HG03175 (cell line): ENCODE measurements around the gene NHLH1.
"Not testable (repeated sequence)": the region's sequence is repeated elsewhere in the genome, so short reads cannot be mapped to it uniquely, and the experiment has no call there.

Source experiments
- ATAC-seq: cut with Tn5 transposase; IDR thresholded peaks from one replicate; pipeline ENCODE4 v1.9.1; 2021; ENCODE audit warnings: mild to moderate bottlenecking, moderate library complexity; ENCODE audit not compliant: unreplicated experiment

The NHLH1 gene

DNA sequence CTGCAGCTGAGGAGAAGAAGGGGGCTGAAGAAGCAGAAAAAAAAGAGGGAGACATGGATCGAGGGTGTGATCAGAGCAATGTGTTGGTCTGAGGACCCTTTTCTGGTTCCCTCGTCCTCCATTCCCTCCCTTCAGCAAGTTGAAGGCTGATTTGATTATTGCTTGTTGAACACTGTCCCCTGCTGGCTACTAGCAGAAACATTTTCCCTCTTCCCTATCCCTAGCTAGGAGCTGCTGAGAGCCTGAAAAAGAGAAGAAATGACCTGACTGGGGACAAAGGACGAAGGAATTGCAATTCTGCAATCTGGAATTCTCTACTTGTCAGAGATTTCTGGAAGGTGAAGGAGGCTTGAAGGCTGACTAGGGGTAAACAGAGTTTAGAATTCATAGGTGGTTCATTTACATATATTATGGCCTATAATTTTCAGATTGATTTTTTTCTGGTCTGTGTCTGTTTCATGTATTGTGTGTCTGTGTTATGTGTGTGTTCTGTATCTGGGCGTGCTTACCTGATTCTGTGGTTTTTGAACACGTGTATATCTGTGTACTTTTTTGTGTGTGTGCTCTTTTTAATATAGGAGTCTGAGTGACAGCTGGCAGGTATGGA lies 9.8 kb downstream of the NHLH1 start:
- ATAC-seq = no peak

DNA sequence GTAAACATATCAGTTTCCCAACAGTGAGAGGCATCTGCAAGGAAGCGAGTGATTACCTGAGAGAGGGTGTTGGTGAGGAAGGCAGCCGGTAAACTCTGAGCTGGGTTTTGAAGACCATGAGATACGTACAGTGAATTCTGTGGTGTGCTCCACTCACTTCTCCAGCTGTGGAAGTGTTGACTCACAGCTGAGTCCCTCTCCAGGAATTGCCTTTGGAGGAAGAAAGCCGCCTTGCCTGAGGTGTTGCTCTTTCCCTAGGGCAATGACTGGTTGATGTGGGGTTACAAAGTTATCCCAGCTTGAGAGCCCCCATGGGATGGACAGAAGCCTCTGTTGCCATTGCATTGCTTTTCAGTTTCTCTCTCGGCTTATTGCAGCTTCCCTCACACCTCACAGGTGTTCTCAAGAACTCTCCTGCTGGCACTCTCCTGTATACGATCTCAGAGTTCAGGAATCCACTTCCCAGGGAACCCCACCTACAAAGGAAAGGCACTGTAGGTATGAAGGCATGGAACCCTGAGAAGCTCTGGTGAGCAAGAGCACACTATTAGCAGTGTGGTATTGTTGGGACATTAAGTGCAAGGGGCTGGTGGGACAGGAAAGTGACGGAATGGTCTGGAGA lies 10.8 kb downstream of the NHLH1 start:
- no peak for ATAC-seq

DNA sequence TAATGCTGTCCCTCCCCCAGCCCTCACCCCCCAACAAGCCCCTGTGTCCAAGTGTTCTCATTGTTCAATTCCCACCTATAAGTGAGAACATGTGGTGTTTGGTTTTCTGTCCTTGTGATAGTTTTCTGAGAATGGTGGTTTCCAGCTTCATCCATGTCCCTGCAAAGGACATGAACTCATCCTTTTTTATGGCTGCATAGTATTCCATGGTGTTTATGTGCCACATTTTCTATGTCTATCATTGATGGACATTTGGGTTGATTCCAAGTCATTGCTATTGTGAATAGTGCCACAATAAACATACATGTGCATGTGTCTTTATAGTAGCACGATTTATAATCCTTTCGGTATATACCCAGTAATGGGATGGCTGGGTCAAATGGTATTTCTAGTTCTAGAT lies 17.9 kb downstream of the NHLH1 start:
- not testable (repeated sequence) for ATAC-seq

DNA sequence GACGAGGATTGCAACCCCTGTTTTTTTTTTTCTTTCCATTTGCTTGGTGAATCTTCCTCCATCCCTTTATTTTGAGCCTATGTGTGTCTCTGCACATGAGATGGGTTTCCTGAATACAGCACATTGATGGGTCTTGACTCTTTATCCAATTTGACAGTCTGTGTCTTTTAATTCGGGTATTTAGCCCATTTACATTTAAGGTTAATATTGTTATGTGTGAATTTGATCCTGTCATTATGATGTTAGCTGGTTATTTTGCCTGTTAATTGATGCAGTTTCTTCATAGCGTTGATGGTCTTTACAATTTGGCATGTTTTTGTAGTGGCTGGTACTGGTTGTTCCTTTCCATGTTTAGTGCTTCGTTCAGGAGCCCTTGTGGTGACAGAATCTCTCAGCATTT lies 21.5 kb downstream of the NHLH1 start:
- not testable (repeated sequence) for ATAC-seq

DNA sequence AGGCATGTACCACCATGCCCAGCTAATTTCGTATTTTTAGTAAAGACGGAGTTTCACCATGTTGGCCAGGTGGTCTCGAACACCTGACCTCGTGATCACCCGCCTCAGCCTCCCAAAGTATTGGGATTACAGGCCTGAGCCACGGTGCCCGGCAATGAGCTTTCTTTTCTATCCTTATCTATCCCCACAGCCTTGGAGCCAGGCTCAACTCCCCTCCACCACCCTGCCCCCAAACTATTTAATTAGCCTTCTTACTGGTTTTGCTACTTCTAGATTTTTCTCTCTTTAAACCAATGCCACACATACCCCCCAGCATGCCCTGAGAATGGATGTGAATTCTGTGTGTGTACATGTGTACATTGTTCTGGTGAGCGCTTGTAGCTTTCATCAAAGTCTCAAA lies 27.8 kb downstream of the NHLH1 start:
- ATAC-seq = no peak

DNA sequence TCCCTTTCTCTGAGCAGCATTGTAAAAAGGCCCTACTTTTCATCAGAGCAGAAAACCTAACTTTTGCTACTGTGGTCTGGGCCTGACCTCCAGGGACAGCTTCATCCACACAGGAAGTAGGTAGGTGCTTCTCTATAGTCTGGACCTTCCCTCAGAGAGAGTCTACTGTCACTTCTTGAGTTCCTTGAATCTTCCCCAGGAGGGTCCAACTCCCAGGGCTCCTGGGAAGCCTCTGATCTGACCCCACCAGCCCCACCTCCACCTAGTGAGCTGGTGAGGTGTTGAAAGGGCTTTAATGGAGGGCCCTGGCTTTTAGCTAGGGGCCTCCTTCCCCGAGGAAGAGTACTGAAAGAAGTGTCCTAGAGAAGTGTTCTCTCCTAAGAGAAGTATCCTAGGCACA lies 30.8 kb downstream of the NHLH1 start:
- ATAC-seq = no peak

DNA sequence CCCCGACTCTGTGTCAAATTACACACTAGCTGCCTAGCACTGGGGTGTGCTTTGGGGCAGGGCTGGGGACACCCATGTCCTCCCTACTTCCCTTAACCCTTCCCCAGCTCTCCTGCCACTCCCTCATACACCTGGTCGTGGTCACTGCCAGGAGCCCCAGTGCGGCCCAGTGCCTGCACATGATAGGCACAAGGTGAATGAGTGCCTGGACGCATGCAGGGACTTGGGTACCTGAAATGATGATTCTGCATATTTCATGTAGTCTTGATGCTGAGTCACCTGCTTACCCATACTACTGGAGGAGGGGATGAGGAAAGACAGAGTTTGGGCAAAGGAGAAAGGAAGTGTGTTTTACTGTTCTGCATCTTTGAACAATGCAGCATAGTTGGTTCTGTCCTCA lies 32.0 kb downstream of the NHLH1 start:
- ATAC-seq = no peak

DNA sequence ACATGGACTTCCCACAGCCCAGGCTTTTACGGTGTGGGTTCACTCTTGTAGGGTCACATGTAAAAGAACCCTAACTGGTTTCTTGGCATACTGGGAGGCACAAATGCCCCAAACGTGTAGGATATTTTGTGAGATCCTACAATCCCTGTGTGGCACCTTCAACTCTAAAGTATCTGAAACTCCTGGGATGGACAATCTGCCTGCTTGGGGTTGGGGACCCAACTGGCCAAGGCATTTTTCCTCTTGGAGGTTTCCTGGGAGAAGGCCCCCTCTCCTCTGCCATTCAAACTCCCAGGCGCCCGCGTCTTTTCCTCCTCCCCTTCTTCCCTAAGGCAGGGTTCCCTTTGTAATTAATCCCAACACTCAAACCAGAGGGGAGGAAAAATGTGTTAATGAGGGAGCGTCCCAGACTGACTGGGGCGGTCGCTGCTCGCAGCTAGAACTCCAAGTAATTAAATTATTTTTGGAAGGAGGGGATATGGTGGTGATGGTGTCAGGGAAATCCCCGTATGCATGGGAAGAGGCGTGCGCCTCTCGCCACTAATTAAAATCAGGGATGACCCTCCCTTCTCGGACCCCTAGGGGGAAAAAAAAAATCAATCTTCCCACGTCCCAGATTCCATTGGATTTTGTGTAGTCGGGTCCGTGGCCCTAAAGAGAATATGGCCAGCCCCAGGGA lies 32.8 kb downstream of the NHLH1 start:
- no peak for ATAC-seq

DNA sequence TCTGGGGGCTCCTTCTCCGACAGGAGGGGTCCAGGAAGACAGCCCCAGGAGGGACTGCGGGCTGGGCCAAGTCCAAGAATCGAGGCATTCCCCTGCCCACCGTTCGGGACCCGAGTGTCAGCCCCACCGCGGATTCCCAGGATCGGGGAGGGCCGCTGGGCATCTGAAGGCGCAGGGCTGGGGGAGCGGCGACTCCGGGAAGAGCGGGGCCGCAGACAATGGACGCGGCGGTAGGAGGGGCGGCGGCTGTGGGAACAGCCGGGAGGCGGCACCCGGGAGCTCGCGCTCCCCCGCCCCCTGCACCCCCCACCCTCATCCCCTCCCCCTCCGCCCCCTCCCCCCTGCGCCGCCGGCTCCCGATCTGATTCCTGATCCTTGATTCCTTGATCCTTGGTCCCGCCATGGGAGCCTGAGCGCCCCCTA lies 33.4 kb downstream of the NHLH1 start, which contains the start of gene VANGL2:
Gene VANGL2, plus strand, starts transcription at position 342 of the 423 bp plus-strand sequence. CDS start 15,274 bp downstream, outside the sequence.
- no peak for ATAC-seq

DNA sequence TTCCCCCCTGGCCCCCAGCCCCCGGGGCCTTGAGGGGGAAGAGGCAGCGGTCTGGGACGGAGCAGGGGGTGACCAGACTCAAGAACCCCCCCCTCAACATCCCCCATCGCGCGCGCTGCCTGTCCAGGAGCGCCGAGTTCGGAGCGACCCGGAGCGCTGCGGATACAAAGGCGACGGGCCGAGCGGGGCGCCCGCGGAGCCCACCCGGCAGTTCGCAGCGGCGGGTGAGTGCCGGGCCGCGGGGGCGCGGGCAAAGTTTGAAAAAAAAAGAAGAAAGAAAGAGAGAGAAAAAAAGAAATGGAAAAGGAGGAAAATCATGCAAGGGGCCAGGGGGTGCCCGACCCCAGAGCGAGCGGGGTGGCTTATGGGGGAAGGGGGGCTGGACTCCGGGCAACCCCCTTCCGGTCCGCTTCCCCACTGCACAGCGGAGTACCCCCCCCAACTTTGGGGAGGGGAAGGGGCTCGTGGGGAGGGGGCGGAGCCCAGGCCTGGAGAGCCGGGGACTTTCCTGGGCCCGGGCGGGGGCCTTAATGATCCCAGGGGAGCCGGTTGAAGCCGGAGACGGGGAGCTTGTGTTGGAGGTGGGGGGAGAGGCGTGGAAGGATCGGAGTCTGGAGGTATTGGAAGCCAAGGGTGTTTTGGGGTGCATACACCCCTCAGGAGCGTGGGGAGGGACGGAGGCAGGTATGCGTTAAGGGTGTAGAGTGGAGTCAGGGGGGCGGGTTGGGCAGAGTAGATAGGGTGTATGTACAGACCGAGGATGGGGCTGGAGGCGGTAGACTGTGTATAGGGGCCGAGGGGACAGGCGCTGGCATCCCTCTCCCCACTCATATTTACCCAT lies 34.0 kb downstream of the NHLH1 start:
- ATAC-seq = no peak

DNA sequence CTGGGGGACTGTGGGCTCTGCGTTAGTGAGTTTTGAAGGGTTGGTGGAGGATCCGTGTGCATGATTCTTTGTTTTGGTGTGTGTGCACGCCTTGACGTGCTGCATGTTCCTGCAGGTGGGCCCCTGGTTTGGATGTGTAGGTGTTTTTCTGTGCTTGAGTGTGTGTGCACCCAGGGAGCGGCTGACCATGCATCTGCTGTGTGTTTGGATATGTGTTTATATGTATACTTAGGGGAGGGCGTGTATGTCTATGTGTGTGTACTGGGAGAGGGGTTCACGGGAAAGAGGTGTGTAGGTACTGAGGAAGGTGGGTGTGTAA lies 34.6 kb downstream of the NHLH1 start:
- no peak for ATAC-seq

DNA sequence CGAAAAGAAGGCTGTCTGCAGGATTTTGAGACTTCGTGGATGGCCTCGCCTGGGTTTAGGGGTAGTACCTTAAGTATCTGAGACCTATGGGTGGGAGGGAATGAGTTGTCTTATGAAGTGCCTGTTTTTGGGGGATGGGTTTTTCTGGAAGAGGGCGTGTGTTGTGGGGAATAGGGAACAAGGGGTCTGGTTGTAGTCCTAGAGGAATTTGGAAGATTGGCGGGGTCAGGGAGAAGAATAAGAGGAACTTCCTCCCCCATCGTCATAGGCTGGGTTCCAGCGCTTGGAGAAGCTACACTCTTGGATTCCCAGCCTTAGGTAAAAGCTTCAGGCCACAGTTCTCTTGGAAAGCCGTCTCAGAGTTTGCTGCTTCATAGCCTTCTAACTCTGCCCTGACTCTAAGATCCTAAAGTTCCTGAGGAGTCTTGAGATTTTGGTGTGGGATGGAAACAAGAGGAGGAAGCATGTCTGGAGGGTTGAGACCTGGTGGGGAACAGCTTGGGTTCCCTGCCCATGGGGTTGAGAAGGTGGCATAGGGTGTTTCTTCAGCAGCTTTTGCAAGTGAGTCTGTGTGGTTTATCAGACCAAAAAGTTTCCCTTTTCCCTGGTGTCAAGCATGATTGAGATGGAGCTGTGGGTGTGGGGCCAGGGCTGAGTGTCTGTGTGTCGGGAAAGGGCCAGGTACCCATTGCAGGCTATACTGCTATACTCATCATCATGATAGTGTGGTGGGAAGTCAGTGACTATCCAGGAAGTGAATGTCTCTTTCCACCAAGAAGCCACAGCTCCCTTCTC lies 35.3 kb downstream of the NHLH1 start:
- ATAC-seq = no peak

DNA sequence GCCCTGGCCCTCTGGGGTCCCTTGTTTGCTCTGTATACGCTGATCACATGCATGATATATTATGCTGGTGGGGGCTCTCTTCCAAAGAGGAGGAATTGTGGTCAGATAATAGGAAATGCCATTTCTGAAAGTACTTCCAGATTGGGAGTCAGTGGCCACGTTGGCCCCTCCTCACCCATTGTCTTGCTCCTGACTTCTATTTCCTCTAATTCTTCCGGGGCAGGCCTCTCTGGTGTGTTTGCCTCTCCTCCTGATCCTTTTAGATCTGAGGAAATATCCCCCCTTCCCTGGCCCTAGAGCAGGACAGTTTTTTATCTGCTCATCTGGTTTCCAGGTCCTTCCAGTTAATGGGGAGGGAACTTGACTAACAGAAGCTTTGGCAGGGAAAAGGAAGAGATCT lies 36.4 kb downstream of the NHLH1 start:
- no peak for ATAC-seq

DNA sequence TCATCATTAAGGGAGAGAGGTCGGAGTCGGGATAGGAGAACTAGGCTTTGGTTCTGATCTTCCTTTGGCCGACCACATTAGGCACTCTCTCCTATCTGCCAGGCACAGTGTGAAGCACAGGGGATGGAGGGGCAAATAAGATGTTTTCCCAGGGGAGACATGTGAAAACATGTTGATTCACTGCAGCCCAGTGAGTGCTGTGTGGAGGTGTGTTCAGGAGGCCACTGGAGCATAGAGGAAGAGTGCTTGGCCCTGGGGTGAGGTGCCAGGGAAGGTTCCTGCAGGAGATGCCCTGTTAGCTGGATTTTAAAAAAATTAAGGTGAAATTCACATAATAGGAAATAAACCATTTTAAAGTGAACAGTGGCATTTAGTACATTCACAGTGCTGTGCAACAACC lies 37.2 kb downstream of the NHLH1 start:
- ATAC-seq = no peak

DNA sequence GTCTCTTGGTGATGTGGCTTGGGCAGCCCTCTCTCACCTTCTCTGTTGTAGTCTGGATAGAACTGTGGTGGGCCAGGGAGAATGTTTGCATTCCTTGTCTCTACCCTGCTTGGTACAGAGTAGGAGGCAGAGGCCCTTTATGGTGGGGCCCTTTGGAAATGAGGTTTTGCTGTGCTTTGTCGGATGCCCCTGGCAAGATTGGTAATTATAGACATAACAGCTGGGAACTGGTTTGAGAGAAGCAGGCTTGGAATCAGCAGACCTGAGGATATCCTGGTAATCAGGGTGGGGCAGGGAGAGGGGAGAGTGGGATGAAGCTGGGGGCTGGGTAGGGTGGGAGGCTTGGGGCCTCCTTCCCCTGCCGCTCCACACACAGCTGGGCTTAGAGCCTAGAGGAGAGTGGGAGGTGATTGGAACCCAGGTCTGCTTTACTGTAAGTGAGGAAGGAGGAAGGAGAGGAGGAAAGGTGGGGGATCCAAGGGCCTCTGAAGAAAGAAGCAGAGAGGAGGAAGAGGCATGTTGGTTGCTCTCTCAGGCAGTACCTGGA lies 38.5 kb downstream of the NHLH1 start:
- ATAC-seq = no peak

DNA sequence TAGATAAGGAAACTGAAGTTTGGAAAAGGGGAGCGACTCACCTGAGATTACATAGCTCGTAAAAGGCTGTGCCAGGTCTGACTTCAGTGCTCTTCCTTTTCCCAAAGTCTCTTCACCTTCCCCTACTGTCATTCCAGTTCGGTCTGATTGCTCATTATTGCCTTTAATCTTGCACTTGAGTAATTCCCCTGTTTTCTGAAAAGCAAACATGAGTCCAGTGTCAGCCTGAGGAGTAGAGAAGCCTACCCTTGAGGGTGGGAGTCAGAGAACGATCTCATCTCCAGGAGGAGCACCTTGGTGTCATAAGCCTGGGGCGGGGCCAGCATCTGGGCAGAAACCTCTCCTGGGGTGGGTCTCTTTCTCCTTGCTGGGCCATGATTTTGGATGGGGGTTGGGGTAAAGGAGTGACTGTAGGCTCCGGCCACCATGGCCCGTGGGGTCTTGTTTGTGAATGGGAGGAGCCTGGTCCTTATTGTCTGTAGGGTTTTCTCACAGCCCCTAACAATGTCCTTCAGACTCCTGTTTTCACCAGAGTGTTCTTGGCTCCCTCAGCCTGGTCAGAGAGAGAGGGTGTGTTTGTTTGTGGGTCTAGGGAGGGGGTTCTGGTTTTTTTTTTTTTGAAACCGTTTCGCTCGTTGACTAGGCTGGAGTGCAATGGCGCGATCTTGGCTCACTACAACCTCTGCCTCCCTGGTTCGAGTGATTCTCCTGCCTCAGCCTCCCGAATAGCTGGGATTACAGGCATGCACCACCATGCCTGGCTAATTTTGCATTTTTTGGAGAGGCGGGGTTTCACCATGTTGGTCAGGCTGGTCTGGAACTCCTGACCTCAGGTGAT lies 39.5 kb downstream of the NHLH1 start:
- no peak for ATAC-seq

DNA sequence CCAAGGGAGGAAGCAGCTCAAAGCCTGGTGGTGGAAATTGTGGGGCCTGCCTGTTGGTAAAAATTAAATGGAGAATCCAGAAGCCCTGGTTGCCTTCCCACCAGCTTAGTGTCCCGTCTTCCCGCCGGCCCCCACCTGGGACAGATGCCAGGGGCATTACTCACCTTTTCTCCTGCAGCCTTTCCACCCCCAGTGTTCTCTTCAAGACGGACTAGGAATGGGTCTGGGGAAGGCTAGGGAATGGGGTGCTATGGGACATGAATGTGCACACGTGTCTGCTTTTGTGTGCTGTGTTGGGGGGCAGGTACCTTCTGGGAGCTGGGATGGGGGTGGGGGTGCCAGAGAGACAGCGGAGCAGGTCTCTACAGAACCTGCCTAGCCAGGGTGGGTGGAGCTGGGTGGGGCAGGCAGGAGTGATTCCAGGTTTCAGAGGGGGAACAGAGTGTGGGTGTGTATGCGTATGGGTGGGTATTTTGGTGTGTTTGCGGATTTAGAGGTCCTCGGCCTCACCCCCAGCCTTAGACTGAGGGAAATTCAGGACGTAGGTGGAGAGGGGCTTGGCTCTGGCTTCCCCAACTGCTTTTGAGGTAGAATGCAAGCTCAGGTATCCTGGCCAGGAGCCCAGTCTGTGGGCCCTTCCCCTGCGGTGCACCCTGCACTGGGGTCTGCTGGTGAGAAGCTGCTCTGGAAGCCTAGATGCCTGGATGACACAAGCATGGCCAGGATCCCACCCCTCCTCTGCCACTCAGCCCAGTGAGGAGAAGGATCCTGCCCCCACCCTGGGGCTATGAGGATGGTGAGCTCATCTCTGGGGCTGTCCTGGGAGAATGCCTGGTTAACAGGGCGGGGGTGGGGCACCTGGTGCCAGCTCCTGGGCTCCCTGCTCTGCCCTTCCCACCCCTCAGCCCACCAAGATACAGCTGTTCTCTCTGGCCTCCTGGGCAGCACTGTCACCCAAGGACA lies 41.2 kb downstream of the NHLH1 start:
- no peak for ATAC-seq

DNA sequence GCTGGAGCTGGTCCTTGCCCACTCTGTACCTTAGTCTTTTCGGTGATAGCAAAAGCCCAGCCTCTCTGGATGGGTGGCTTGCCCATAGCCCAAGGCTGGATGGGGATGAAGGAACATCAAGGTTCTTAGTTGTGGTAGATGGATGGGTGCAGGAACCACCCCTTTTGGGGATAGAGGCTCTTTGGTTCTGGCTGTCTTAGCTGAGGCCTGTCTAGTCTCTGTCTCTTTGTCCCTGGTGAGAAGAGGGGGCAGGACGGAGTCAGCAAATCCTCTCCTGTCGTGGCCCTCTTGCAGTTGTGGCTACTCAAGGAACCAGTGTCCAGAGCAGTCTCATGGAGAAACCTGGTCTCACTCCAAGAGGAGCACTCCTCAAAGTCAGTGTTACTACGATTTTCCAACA lies 42.0 kb downstream of the NHLH1 start:
- ATAC-seq = no peak
